NCI-H146 treated with DMSO at 0.1 percent for 48 hours (cell line): ENCODE results near the gene ZNF322.
"Not testable (repeated sequence)": the region's sequence is repeated elsewhere in the genome, so short reads cannot be mapped to it uniquely, and the experiment has no call there.

ENCODE experiments used
- DNase-seq: peaks from one replicate; lab custom pipeline; 2025; ENCODE audit not compliant: unreplicated experiment; lab: John Stamatoyannopoulos, UW

The ZNF322 gene, protein sequence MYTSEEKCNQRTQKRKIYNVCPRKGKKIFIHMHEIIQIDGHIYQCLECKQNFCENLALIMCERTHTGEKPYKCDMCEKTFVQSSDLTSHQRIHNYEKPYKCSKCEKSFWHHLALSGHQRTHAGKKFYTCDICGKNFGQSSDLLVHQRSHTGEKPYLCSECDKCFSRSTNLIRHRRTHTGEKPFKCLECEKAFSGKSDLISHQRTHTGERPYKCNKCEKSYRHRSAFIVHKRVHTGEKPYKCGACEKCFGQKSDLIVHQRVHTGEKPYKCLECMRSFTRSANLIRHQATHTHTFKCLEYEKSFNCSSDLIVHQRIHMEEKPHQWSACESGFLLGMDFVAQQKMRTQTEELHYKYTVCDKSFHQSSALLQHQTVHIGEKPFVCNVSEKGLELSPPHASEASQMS

DNA sequence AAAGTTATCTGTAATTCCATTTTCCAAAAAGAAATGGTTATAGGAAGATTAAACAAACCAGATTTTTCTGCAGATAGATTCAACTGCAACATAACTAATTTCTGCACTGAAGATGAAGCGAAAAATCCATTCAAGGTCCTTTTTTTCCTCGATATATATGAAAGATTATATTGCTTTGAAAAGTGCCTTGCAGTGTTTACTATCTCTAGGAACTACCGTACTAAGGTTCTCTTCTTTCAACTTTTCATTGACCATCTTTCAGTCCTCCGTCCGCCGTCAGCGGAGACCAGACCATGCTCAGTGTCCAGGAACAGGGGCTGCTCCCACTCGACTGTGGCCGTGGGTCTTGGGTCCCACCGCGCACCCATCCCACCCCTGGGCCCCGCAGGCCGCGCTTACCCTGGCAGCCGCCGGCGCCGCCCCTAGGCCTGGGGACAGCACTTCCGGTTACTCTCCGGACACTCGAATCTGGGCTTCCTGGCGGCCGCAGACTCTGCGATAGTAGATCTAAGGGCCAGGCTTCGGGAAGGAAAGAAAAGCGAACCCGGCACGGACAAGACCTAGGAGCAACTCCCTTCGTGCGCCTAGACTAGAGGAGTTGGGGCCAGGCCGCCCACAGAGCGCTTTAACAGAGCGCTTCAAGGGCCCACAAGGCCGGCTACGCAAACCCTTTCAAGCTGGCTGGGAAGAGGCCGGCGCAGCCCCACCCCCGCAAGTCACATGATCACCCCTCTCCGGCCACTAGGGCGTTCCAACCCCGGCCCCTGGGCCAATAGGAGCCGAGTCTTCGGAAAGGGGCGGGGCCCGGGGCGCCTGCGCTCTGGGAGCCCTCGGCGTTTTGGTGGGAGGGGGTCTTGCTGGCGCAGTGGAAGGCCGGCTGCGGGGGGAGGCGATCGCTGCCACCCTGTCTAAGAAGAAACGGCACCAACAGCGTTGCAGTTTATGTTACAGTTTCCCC, at the start of gene ZNF322:
ZNF322 (minus strand) TSS at position 705 of the 958 bp plus-strand sequence. CDS start 21,193 bp downstream, outside the sequence.
- DNase-seq, result peak; percentile 92

DNA sequence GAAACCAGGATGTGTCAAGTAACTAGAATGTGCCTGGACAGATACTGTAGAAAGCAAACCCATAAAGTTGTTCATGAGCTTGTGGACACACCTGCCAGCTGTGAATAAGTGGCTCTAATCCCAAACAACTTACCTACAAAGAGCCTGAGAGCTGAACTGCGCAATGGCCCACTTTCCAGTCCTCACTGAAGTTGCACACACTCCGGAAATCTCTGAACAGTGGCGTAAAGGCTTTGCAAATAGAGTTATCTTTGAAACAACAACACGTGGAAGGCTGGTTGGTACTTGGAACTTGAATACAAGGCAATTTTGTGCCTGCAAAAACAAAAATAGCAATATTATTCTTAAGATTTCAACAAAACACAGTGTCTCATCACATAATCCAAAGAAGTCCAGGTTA, 46.2 kb upstream of the ZNF322 start:
- DNase-seq, result not testable (repeated sequence)

DNA sequence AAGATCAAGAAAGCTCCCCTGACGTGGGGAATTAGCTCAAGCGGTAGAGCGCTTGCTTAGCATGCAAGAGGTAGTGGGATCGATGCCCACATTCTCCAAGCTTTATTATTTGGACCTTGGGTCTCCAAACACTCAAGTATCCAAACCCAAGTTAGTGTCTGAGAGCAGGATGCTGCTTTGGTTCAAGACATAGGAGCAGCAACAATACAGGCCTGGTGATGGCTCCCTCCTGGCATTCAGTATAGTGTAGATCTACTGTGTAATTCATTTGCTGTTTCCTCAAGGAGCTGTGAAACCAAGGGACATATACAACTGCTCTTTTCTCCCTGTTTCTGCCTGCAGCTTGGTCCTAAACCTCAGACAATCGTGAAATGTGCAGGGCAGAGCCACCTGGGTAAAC, 45.8 kb upstream of the ZNF322 start:
- DNase-seq, result not testable (repeated sequence)

DNA sequence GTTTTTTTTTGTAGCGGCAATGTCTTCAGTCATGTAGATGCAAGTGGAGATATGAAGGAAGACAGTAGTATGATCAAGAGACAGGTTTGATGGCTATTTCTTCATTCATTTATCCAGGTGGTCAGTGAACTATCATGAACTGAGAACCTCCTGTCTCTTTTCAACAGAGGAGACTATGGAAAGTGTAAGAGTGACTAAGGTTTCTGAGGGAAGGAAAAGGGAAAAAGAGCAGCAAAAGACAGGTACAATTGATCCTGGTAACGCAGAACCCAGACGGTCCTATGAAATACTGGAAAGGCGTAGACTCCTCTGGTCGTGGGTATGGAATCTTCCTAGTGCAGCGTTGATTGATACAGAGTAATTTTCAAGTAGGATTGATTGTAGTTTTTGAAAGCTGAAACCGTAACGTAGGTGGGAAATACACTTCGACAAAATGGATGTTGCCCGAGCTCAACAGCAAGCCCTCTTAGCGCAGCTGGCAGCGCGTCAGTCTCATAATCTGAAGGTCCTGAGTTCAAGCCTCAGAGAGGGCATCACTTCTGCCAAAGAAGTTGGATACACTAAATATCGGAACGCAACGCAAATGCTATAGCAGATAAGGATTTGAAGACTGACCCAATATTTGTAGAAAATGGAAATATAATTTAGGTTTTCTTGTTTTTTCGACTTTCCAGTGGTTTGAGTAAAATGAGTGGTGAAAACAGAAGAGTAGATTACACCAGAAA, 41.6 kb upstream of the ZNF322 start:
- not testable (repeated sequence) for DNase-seq

DNA sequence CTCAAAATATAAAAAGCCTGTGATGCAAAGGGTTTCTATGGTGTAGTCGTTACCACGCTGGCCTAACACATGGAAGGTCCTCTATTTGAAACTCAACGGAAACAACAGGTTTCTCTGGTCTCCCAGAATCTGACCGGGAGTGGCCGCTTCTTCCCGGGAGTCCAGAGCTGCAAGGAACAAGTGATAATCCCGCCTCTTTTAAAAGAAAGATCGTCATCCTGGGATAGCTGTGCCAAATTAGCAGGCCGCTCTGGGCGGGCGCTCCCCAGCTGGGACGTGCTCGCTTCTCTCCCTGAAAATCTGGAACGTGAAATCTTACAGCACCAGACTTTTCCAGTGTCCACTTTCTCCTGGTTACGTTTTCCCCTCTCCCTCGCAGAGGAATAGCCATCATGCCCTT, 38.0 kb upstream of the ZNF322 start:
- not testable (repeated sequence) for DNase-seq

DNA sequence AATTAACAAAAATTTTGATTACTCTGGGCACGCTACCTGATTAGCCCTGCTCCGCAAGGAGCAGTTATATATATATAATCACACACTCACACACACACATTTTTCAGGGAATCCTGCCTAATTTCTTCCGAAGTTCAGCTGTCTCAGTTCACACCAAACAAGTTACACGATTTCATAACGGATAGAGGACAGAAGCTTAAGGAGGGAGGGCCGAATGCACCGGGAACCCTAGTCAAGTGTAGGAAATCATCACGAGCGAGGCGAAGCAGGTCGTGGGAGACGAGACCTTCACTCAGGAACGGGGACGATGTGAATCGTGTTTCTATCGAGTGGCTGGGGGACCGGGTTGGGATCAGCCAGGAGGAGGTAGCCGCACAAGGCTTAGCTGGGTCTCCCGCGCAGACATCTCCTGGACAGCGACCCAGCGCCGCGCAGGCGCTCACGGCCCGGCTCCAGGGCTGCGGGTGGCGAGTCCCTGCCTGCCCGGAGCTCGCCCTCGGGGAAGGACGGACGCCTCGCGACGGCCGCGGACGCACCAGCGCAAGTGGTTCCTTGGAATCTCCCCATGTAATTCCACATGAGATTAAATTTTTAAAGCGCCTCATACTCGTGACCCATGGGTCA, 29.9 kb upstream of the ZNF322 start:
- DNase-seq, result not testable (repeated sequence)

DNA sequence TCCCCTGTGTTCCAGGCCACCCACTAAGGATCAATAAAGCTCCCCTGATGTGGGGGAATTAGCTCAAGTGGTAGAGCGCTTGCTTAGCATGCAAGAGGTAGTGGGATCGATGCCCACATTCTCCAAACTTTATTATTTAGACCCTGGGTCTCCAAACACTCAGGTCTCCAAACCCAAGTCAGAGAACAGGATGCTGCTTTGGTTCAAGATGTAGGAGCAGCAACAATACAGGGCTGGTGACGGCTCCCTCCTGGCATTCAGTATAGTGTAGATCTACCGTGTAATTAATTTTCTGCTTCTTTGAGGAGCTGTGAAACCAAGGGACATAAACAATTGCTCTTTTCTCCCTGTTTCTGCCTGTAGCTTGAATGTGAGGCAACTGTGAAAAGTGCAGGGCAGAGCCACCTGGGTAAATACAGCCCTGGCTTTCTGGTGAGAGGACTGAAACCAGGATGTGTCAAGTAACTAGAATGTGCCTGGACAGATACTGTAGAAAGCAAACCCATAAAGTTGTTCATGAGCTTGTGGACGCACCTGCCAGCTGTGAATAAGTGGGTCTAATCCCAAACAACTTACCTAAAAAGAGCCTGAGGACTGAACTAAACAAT, 23.0 kb upstream of the ZNF322 start:
- DNase-seq, result not testable (repeated sequence)

DNA sequence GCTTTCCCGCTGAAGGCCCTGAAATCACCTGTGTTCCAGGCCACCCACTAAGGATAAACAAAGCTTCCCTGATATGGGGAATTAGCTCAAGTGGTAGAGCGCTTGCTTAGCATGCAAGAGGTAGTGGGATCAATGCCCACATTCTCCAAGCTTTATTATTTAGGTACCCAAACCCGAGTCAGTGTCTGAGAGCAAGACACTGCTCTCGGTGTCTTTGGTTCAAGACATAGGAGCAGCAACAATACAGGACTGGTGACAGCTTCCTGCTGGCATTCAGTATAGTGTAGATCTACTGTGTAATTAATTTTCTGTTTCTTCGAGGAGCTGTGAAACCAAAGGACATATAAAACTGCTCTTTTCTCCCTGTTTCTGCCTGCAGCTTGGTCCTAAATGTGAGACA, 13.7 kb upstream of the ZNF322 start:
- DNase-seq, result not testable (repeated sequence)

DNA sequence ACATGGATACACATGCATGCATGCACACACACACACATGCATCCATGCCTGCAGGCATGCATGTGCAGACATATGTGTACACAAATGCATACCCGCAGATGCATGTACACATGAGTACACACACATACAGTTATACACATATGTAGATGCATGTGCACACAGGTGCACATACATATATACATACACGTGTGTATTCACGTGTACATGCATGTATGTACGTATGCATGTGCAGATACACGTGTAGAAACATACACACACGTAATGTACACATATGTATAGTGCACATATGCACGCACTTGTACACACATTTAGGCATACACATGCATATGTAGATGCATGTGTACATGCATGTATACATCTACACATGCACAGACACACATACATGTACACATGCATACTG, 11.0 kb upstream of the ZNF322 start:
- DNase-seq, result not testable (repeated sequence)

DNA sequence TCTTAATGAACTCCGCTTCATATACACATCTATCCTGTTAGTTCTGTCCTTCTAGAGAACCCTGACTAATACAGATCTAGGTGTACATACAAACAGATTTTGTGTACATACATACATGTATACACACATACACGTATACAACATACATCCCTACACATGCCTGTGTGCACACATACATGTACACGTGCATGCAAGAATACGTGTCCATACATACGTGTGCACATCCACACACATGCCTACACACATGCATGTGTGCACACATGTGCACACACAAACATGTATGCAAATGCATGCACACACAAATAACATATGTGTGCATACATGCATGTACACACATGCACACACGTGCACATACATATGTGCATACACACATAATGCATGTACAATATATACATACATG, 10.5 kb upstream of the ZNF322 start:
- DNase-seq, result not testable (repeated sequence)

DNA sequence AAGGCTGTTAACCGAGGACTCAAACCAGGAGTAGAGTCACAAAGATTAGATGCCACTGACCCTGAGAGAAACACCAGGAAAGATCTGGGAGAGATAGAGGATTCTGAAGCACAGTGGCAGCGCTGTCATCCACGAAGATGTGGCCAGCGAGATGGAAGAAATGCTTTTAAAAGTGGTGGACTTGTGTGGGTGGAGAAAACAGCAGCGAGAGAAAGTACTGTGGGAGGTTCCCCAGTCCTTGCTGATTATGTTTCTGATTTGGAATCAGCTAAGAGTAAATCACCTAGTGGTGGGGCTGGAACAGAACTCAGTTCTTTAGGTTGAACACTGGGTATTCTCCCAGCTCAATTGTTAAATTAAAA, 435 bp upstream of the ZNF322 start:
- no peak for DNase-seq

DNA sequence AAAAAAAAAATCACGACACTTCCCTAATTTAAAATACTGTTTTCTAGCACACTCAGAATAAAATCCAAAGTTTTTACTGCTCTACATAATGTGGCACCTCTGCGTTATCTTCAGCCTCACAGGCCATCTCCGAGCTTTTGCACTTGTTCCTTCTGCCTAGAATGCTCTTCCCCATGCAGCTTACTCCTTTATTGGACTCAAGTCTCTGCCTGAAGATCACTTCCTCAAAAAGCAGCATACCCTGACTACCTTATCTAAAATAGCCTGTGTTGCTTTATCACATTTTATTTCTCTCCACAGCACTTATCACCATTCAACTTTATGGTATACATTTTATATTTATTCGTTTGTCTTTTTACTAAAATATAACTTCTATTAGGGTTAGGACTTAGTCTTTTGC, 2.3 kb downstream of the ZNF322 start:
- DNase-seq, result no peak

DNA sequence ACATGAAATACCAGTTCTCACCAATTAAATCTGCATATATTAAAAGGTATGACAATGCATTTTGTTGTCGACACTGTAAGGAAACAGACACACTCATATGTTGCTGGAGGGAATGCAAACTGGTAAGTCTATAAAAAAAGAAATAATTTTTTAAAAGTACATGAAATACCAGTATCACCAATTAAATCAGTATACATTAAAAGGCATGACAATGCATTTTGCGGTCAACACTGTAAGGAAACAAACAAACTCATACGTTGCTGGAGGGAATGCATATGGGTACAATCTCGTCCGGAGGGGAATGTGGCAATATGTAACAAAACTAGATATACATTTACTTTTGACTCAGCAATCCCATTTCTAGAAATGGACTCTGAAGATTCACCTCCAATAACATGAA, 6.5 kb downstream of the ZNF322 start:
- DNase-seq, result no peak

DNA sequence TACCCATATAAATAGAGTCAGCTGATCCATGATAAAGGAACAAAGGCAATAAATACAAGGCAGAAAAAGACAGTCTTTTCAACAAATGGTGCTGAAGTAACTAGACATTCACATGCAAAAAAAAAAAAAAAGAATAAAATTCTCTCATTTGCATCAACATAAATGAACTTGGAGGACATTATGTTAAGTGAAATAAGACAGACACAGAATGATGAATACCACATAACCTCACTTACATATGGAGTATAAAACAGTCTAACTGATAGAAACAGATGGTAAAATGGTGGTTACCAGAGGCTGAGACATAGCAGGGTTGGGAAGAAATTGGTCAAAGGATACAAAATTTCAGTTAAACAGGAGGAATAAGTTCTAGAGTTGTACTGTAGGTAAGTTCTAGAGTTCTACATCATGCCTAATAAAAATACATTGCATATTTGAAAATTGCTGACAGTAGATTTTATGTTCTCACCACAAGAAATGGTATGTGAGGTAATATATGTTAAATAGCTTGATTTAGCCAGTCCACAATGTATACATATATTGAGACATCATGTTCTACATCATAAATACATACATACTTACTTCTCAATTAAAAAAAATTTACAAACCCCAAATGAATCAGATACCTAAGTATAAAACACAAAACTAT, 8.3 kb downstream of the ZNF322 start:
- no peak for DNase-seq

DNA sequence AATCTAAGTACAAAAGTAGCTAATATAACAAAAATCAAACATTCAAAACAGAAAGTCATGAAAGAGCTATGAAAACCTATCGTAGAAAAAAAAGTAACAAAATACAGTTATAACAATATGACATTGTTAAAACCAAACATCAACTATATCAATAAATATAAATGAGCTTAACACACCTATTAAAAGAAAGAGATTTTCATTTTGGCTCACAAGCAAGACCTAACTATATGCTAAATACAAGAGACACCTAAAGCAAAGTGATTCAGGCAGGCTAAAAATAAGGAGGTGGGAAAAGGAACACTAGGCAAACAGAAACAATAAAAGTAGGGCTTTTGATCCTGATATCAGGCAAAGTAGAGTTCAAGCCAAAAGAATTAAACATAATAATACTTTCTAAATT, 13.5 kb downstream of the ZNF322 start:
- no peak for DNase-seq

DNA sequence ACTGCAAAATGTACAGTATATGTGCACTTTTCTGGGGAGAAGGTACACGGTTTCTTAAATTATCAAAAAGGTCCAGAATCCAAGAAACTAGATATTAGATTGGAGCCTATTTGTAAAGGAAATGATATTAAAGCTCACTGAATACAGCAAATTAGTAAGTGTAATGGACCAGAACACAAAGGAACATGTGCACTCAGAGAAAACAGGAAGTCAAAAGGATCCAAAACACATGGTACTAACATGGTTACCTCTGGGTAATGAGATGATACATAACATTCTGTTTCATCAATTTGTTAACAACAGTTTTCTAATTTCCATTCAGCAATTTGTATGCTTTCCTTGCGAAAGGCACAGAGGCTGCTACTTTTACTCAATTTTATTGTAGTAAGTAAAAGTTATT, 18.7 kb downstream of the ZNF322 start:
- DNase-seq, result no peak

DNA sequence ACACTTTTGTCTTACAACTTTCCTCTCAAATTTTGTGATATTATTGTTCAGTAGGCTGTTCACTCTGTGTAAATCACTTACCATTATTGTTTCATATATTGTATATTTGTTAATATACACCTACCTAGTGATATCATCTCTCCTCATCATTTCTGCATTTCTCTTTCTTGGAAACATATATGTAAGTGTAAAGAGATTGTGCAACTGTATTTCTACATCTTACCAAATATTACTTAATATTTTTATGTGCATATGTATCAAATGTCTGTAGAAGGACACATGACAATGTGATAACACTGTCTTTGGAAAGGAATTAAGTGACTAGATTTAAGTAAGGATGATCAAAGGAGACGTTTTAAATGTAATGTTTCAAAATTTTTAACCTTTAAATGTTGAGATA, 30.2 kb downstream of the ZNF322 start:
- DNase-seq, result no peak

DNA sequence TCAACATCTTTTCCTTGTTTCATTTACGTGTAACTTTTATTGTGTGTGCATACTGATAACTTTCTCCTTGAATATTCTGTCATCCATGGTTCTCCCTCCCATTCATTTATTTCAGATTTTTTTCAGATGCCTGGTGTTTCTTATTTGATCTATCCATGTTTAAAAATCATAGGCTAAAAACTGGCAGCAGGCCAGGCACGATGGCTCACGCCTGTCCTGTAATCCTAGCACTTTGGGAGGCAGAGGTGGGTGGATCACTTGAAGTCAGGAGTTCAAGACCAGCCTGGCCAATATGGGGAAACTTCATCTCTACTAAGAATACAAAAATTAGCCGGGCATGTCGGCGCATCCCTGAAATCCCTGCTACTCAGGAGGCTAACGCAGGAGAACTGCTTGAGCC, 31.7 kb downstream of the ZNF322 start:
- DNase-seq, result no peak

DNA sequence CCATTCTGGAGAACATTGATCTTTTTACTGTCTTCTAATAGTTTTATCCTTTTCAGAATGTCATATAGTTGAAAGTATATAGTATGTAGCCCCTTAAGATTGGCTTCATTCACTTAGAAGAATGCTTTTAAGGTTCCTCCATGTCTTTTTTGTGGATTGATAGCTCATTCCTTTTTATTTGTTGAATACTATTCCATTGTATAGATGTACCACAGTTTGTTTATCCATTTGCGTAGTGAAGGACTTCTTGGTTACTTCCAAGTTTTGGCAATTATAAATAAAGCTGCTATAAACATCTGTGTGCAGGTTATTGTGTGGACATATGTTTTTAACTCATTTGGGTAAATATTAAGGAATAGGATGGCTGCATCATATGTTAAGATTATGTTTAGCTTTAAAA, 35.0 kb downstream of the ZNF322 start:
- no peak for DNase-seq

DNA sequence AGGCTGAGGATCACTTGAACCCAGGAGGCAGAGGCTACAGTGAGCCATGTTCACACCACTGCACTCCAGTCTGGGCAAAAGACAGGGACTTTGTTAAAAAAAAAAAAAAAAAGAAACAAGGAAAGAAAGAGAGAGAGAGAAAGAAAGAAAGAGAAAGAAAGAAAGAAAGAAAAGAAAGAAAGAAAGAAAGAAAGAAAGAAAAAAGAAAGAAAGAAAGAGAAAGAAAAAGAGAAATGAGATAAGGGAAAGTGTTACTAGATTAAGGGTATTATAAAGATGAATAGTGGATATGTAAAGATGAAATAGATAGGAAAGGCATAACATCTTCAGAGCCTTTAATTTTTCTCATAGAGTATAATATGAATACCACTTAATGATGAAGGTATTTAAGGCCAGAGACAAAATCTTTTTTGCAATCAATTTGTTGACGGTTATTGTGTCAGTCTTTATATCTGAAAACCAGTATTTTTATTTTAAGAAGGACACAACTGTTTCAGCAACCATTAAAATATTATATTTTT, 36.1 kb downstream of the ZNF322 start:
- DNase-seq, result no peak
